ENCODE measurements around the gene ARHGAP18.

ARHGAP18 gene

DNA sequence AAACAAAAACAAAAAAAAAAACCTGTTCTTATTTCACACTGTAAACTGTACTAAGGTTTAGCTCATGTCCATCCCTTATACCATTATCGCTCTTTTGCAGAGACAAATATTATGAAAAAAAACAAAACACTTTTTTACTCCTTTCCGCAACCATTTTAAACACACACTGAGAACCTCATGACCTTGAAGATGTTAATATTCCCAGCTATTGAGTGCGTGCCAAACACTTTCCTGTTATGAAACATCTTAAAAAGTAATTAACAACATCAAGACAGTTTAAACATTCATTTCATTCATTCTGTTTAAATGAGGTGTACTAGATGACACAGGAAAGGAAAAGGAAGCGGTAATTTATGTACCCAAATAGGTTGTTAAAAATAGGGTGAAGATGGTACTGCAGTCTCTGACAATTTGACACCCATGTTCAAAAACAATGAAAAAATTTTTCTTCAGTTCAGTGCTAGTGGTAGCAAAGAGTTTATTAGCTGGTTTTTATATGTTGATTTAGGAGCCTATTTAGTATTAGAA, 3.9 kb upstream of the ARHGAP18 start:
- no peak for DNase-seq

DNA sequence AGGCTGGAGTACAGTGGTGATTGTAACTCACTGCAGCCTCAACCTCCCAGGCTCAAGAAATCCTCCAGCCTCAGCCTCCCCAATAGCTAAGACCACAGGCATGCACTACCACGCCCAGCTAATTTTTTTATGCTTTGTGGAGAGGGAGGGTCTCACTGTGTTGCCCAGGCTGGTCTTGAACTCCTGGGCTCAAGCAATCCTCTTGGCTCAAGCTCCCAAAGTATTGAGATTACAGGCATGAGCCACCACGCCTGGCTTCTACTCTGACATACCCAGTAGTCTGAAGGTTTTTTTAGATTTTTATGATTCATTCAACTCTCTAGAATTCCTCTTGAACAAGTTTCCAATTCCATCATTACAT, 1.3 kb upstream of the ARHGAP18 start:
- no peak for DNase-seq

GRCh38 chr6:129710450-129711270, 683 bp upstream of the ARHGAP18 start:
- DNase-seq = peak; percentile 42

DNA sequence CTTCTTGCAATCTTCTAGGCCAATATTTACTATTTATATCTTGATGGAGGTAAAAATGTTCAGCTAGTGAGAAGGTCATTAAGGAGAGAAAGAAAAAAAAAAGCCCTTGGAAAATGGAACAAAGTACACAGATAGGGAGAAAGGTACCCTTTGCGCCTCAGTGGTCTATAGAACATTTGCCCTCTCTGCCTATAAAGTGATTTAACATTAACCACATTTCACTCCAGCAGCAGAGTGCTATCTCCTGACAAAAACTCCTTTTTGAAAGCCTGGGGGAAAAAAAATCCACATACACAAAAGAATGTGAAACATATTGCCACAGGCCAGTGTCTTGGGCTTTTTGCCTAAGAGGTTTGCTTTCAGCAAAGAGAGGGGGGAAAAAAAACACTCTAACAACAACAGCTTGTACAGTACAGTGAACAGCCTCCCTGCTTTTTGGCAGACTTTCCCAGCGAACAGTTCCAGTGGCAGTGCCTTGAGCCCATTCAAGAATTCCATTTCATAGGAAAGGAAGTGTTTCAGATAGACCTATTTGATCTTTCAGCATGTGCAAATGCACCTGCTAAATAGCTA, 695 bp downstream of the ARHGAP18 start:
- DNase-seq = peak; percentile 67

DNA sequence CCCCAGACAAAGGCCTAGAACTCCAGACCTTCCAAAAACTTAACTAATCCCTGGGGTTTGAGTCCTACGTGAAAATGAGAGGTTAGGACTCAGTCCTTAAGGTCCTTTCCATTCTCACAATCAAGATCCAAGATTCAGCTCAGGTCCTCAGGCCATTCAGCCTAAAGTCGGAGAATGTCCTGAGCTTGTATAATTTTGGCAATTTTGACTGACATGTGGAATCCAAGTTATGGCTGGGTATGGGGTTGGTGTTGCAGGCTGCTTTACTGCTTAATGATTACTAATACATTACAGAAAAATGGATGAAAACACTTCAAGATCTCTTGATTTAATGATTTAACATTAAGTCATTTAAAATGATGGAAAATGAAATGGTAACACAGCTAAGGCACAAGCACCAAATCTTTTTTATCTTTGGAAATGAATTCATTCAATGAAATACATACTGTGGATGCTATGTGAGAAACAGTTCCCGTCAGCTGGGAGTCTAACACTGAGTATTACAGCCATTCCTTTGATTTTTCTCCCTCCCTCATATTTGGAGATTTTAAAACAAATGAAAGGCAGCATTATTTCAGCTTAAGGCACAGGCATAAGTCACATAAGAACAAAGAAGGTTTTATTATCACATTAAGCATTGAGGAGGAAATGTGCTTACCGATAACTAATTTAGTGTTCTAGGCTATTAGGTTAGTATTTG, 1.3 kb downstream of the ARHGAP18 start:
- DNase-seq = no peak

DNA sequence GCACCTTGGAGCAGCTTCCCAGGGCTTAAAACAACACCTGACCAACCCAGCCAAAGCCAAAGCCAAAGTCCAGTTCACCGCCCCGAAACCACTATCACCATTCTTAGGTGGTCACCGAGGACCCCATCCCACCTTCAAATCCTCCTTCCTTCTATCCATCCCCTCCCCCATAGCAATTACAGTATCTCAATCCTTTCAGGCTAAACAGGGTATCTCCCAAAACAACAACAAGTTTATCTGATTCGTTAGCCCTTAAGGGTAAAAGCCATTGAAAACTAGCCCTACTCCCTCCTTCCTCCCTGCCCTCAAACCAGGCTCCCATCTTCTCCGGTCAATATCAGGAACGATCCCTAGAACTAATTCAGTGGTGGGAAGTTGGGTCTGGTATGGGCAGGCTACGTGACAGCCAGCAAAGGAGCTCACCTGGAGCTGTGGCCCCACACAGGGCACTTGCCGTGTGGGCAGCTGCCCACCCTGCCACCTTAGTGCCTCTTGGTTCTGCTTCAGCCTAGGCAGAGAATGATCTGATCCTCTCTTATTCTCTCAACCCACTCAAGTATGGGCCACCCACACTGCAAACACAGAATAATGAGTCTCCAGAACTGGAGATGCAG, 2.0 kb downstream of the ARHGAP18 start:
- no peak for DNase-seq

GRCh38 chr6:129707028-129707427, 2.9 kb downstream of the ARHGAP18 start:
- no peak for DNase-seq

- DNase-seq = no peak
Measured at GRCh38 chr6:129705212-129705611, 4.8 kb downstream of the ARHGAP18 start.

DNA sequence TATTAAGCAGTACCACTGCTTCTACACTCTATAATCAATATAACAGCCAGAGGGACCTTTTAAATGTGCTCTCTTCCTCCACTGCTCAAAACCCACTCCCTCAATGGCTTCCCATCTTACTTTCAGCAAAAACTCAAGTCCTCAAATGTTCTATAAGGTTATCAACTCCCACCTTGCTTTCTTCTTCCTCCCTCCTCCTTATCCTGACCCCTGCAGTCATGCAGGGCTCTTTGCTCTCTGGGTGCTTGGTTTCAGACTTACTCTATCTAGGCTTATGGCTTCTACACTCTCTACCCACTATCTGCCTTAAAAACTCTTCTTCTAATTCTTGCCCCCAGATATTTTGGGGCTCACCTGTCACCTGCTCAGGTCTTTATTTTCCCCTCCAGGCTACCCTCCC, 5.3 kb downstream of the ARHGAP18 start:
- DNase-seq = no peak

GRCh38 chr6:129701721-129702455, 8.1 kb downstream of the ARHGAP18 start:
- DNase-seq = no peak

- no peak for DNase-seq
Measured at GRCh38 chr6:129700666-129701065, 9.3 kb downstream of the ARHGAP18 start.

GRCh38 chr6:129699659-129700058, 10.3 kb downstream of the ARHGAP18 start:
- DNase-seq = no peak

DNA sequence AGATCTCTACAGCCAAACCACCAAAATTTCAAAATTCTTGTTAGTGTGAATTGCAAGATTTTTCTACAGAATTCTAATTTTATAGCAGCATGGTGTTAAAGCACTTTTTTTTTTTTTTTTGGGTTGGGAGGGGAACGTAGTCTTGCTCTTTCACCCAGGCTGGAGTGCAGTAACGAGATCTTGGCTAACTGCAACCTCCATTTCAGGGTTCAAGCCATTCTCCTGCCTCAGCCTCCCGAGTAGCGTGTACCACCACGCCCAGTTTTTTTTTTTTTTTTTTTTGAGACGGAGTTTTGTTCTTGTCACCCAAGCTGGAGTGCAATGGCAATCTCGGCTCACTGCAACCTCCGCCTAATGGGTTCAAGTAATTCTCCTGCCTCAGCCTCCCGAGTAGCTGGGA, 11.5 kb downstream of the ARHGAP18 start:
- no peak for DNase-seq

DNA sequence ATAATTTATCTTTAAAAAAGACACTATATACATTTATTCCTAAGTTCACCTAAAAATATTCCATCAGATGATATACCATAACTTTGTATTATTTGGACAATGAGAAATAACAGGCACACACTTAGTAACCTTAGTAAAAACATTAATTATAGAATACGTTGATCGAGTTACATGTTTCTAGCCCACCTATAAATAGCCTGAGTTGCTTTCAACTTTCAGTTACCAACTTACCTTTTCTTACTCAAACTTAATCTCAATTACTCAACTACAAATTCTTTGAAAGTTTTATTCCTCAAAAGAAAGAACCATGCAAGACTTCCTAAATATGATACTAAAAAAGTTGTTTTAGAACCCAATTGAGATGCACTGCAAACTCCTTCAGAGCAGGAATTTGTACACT, 12.2 kb downstream of the ARHGAP18 start:
- DNase-seq = no peak

GRCh38 chr6:129696843-129697242, 13.1 kb downstream of the ARHGAP18 start:
- no peak for DNase-seq

DNA sequence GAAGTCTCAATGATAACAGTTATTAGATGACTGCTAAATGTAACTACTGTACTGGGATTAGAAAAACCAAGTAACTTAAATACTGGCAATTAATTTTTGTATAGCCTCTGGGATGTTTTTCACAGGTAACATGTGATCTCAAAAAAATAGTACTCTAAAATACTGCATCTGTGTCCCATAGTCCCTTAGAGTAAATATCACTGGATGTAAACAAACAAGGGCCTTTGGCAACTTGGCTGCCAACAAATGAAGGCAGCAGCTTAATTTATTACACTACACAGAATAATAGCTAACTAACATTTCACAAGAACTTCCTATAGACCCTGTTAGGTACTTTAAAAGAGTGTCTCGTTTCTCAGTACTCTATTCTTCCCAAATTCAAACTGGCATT, 14.0 kb downstream of the ARHGAP18 start:
- DNase-seq = no peak

DNA sequence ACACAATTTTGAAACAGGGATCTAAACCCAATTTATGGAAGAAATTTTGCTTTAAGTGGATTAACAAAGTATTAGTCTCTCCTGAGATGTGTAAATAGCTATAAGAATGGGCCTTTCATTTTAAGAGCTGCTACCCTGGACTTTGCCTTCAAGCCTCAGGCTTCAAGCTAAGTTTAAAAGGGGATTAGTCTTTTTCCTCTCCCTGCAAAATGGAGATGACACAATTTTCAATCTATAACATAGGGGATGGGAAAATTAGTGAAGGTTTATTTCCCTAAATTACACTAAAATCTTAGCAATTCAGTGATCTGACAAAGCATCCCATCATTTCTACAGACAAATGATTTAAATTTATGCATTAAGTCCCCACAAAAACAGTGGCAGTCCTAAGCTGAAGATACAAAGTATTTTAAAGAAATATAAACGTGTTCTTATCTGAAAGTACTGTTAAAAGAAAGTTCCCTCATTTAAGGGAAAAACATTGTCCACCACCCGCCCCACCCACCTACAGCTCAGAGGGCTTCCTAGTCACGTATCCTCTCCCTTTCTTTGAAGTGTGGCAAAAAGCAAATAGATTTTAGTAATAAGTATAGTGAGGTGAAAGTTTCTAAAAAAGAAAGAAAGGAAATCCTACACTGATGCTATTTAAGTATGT, 14.5 kb downstream of the ARHGAP18 start:
- no peak for DNase-seq

GRCh38 chr6:129694036-129694435, 15.9 kb downstream of the ARHGAP18 start:
- no peak for DNase-seq

GRCh38 chr6:129692467-129692866, 17.5 kb downstream of the ARHGAP18 start:
- DNase-seq = no peak

- peak; percentile 80 for DNase-seq
Measured at GRCh38 chr6:129691709-129692108, 18.3 kb downstream of the ARHGAP18 start.

- no peak for DNase-seq
Measured at GRCh38 chr6:129691043-129691640, 18.8 kb downstream of the ARHGAP18 start.
